ENCODE measurements around the gene CSF3R. TPM values are rescaled to one million over a fixed set of nuclear protein-coding genes. Genes with fewer than 3 reads are reported as not detected.

Gene CSF3R
- total RNA-seq, 1 experiment from 2014 or later: not detected

DNA sequence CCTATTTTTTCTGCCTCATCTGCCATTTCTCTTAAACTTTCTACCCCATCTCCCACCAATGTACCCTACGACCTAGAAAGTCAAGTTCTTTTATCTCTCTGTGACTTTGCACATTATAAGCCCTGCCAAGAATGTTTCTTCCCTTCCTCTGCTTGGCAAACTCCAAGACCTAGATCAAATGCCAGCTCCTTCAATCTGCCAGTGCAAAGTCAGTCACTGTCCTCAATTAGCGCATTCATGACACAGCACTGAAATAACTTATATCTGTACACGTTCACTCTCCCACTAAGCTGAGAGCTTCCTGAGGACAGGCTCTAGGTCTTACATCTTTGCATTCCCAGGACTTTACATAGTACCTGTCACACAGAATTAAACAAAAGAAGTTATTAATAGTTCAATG, 63.6 kb downstream of the CSF3R start:
- no peak for DNase-seq
- Histone ChIP-seq H3K4ac (ENCODE audit: low read depth, low read length) (no peak overlapping the region), H4K91ac (ENCODE audit: insufficient read length, low read depth, low read length) (no peak overlapping the region), H3K9me3 (ENCODE audit: control insufficient read depth, low read depth, low read length) (no peaks in the 10 kb centered on the region), H3K79me1 (ENCODE audit: insufficient read depth, low read depth, low read length, poor library complexity, severe bottlenecking) (no peaks in the 10 kb centered on the region), H3K4me2 (ENCODE audit: insufficient read depth, insufficient read length, low read length) (no peak overlapping the region), H4K5ac (ENCODE audit: insufficient read length, low read depth, low read length) (no peak overlapping the region), H3T11ph (ENCODE audit: low read length) (no peak overlapping the region), H2BK5ac (ENCODE audit: insufficient read length, low read length) (no peak overlapping the region), H4K8ac (replicated peaks; ENCODE audit: insufficient read length, low read depth, low read length) (no peak overlapping the region), H3K14ac (ENCODE audit: insufficient read depth, low read length) (no peak overlapping the region), H3K56ac (ENCODE audit: insufficient read length, low read depth, low read length) (no peak overlapping the region), H3K18ac (ENCODE audit: insufficient read length, low read depth, low read length) (no peak overlapping the region), H2BK120ac (ENCODE audit: low read depth, low read length, poor library complexity, severe bottlenecking) (no peak overlapping the region), H2AFZ (ENCODE audit: low read length) (no peak overlapping the region), H3K79me2 (ENCODE audit: insufficient read depth, low read length) (no peaks in the 10 kb centered on the region), H3K9ac (ENCODE audit: extremely low read depth, insufficient read length, low read length) (no peak overlapping the region), H2BK12ac (ENCODE audit: insufficient read length, low read depth, low read length) (no peak overlapping the region), H3K23ac (ENCODE audit: insufficient read length, low read depth, low read length) (no peak overlapping the region), H2BK20ac (ENCODE audit: low read depth, low read length, poor library complexity, severe bottlenecking) (no peak overlapping the region), H2BK15ac (ENCODE audit: low read depth, low read length) (no peak overlapping the region), H3K27me3 (ENCODE audit: insufficient read depth, low read length) (no peaks in the 10 kb centered on the region), H3K4me1 (ENCODE audit: insufficient read depth, low read length) (no peaks in the 10 kb centered on the region), H3K23me2 (ENCODE audit: insufficient read length, low read depth, low read length, poor library complexity, severe bottlenecking) (peaks cover 2% of the 10 kb centered on the region), H3K27ac (ENCODE audit: insufficient read length, low read depth, low read length) (no peak overlapping the region), H2AK5ac (ENCODE audit: insufficient read length, low read length) (no peak overlapping the region), H4K20me1 (ENCODE audit: control insufficient read depth, insufficient read depth, insufficient read length) (no peaks in the 10 kb centered on the region)
- Mint-ChIP-seq H3K27ac (no peak overlapping the region), H3K9me3 (no peaks in the 10 kb centered on the region; a peak in 1 of 5 replicates), H3K36me3 (ENCODE audit: insufficient read depth in 1 of 3, low read depth in 3 of 3) (peaks cover 0 to 3% (median 0%) of the 10 kb centered on the region in 3 experiments; a peak in 1 of 7 replicates), H3K4me3 (no peak overlapping the region), H3K4me1 (peaks cover 10 to 12% of the 10 kb centered on the region in 2 experiments), H3K27me3 (ENCODE audit: low read depth) (no peaks in the 10 kb centered on the region)
- WGBS (ENCODE audit: extremely low coverage, insufficient read length, low lambda C conversion rate): no CpG with 5 or more reads among the region's 3 CpGs
- TF ChIP-seq, protein P1, sequence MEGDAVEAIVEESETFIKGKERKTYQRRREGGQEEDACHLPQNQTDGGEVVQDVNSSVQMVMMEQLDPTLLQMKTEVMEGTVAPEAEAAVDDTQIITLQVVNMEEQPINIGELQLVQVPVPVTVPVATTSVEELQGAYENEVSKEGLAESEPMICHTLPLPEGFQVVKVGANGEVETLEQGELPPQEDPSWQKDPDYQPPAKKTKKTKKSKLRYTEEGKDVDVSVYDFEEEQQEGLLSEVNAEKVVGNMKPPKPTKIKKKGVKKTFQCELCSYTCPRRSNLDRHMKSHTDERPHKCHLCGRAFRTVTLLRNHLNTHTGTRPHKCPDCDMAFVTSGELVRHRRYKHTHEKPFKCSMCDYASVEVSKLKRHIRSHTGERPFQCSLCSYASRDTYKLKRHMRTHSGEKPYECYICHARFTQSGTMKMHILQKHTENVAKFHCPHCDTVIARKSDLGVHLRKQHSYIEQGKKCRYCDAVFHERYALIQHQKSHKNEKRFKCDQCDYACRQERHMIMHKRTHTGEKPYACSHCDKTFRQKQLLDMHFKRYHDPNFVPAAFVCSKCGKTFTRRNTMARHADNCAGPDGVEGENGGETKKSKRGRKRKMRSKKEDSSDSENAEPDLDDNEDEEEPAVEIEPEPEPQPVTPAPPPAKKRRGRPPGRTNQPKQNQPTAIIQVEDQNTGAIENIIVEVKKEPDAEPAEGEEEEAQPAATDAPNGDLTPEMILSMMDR (conservative IDR thresholded peaks at IDR 0.05): no peak

All from H9 (cell line).